Spleen (tissue), 7 donors: ENCODE data around the gene GUCY1A2.

ENCODE experiments used
- CTCF ChIP-seq, 11 experiments: fragments of 200-600 bp in 7 of 11; fragments of 450-650 bp in 4 of 11; sonication (generic) in 4 of 11; IDR thresholded peaks in 8 of 11; conservative IDR thresholded peaks in 3 of 11; 1 replicate in 7 of 11; 2 replicates in 4 of 11; pipeline versions ENCODE4 v1.4.0 to v1.8.0; 2016 to 2021; ENCODE audit warnings: antibody characterized with exemption in 11 of 11, inconsistent platforms in 4 of 11, mild to moderate bottlenecking in 1 of 11
- POLR2A ChIP-seq, 3 donors: fragments of 450-650 bp; IDR thresholded peaks; one replicate each; pipeline ENCODE4 v1.5.1; 2017; ENCODE audit warnings: antibody characterized with exemption in 3 of 3, mild to moderate bottlenecking in 1 of 3
- POLR2AphosphoS5 ChIP-seq, 3 donors: sonication (generic); formaldehyde crosslinking; IDR thresholded peaks; one replicate each; pipeline ENCODE4 v1.5.1; 2017; ENCODE audit warnings: antibody characterized with exemption in 3 of 3
- donor health status: DM: no; HTN: no; CAD: no; lungs with moderate emphysema.
- donor health status: DM: no; HTN: no; CAD: no.
- donor health status: DM: no; HTN: no; CAD: no.

DNA sequence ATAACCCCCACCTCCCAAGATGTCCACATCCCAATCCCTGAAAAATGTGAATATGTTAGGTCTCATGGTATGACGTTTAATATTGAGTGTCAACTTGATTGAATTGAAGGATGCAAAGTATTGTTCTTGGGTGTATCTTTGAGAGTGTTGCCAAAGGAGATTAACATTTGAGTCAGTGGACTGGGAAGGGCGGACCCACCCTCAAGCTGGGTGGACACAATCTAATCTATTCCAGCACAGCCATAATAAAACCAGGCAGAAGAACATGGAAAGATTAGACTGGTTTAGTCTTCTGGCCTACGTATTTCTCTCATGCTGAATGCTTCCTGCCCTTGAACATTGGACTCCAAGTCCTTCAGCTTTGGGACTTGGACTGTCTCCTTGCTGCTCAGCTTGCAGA is 315.5 kb downstream of the GUCY1A2 start:
- no peak for TF ChIP-seq CTCF (IDR thresholded peaks at IDR 0.05 in 8 of 11, conservative IDR thresholded peaks at IDR 0.05 in 3 of 11)
- no peak for TF ChIP-seq POLR2AphosphoS5 (IDR thresholded peaks at IDR 0.05)
- TF ChIP-seq POLR2A (IDR thresholded peaks at IDR 0.05): no peak
